Neural progenitor cell (in vitro differentiated cells): ENCODE results near the gene ARMC3. TPM values are rescaled to one million over a fixed set of nuclear protein-coding genes. Genes with fewer than 3 reads are reported as not detected.
"Not testable (repeated sequence)": the region's sequence is repeated elsewhere in the genome, so short reads cannot be mapped to it uniquely, and the experiment has no call there.

Experiments used
- DNase-seq: peaks from one replicate; pipeline ENCODE4 v3.0.0-alpha.2; 2016; ENCODE audit warnings: low spot score
- H2AFZ ChIP-seq: fragments of 200-600 bp; sonication (generic); replicated peaks from 2 replicates; pipeline ENCODE4 v1.6.1; 2016; ENCODE audit warnings: antibody characterized with exemption
- H3F3A ChIP-seq: fragments of 200-600 bp; sonication (generic); 2 replicates; pipeline ENCODE4 v1.6.1; 2016; ENCODE audit warnings: antibody characterized with exemption, low read depth
- H3K27ac ChIP-seq: fragments of 200-600 bp; sonication (generic); 2 replicates; pipeline ENCODE4 v1.5.1; 2016; ENCODE audit warnings: mild to moderate bottlenecking
- H3K27me3 ChIP-seq: fragments of 200-600 bp; sonication (generic); 2 replicates; pipeline ENCODE4 v1.6.1; 2016; ENCODE audit warnings: mild to moderate bottlenecking, moderate library complexity
- H3K36me3 ChIP-seq: fragments of 200-600 bp; sonication (generic); 2 replicates; pipeline ENCODE4 v1.5.1; 2016
- H3K4me1 ChIP-seq: fragments of 200-600 bp; sonication (generic); 2 replicates; pipeline ENCODE4 v1.6.1; 2016; ENCODE audit warnings: mixed run types
- H3K4me2 ChIP-seq: fragments of 200-600 bp; sonication (generic); 2 replicates; pipeline ENCODE4 v1.6.1; 2016
- H3K4me3 ChIP-seq: fragments of 200-600 bp; sonication (generic); 2 replicates; pipeline ENCODE4 v1.5.1; 2016
- H3K79me2 ChIP-seq: fragments of 200-600 bp; sonication (generic); 2 replicates; pipeline ENCODE4 v1.6.1; 2016; ENCODE audit warnings: low read depth
- H3K9ac ChIP-seq: fragments of 200-600 bp; sonication (generic); 2 replicates; pipeline ENCODE4 v1.6.1; 2016
- H3K9me3 ChIP-seq: fragments of 200-600 bp; sonication (generic); 2 replicates; pipeline ENCODE4 v1.5.1; 2016; ENCODE audit warnings: low read depth
- H4K20me1 ChIP-seq: fragments of 200-600 bp; sonication (generic); 2 replicates; pipeline ENCODE4 v1.6.1; 2016; ENCODE audit warnings: low read depth
- H3K27ac Mint-ChIP-seq: 3 replicates; pipeline ENCODE4 v1.8.0; 2021; ENCODE audit warnings: mixed read lengths
- H3K27me3 Mint-ChIP-seq: 2 replicates; pipeline ENCODE4 v1.8.0; 2022; ENCODE audit warnings: low read depth, mild to moderate bottlenecking, inconsistent platforms, moderate library complexity, mixed read lengths; ENCODE audit not compliant: insufficient read depth
- H3K36me3 Mint-ChIP-seq: 3 replicates; pipeline ENCODE4 v1.8.0; 2021; ENCODE audit warnings: mixed read lengths
- H3K4me1 Mint-ChIP-seq: 3 replicates; pipeline ENCODE4 v1.8.0; 2021; ENCODE audit warnings: mixed read lengths
- H3K4me3 Mint-ChIP-seq: 3 replicates; pipeline ENCODE4 v1.8.0; 2021; ENCODE audit warnings: mild to moderate bottlenecking, moderate library complexity, mixed read lengths
- H3K9me3 Mint-ChIP-seq: 3 replicates; pipeline ENCODE4 v1.8.0; 2020; ENCODE audit warnings: mixed read lengths
- EZH2 ChIP-seq: fragments of 200-600 bp; sonication (generic); IDR thresholded peaks from 2 replicates; pipeline ENCODE4 v1.6.1; 2017; ENCODE audit warnings: antibody characterized with exemption, mild to moderate bottlenecking, moderate library complexity
- EZH2phosphoT487 ChIP-seq: fragments of 200-600 bp; sonication (generic); IDR thresholded peaks from 2 replicates; pipeline ENCODE4 v1.6.1; 2017; ENCODE audit warnings: antibody characterized with exemption
- total RNA-seq: library from RNA; depleted of rRNA; stranded (reverse); fragments of >200 nt; gene quantifications from 2 replicates; pipeline ENCODE4 v1.2.3, GENCODE V29; 2015; ENCODE audit warnings: low replicate concordance
- TF ChIP-seq, protein P1 (sequence below): fragments of 200-600 bp; sonication (generic); IDR thresholded peaks from 2 replicates; pipeline ENCODE4 v1.5.1; 2017; ENCODE audit warnings: antibody characterized with exemption, mild to moderate bottlenecking

Gene ARMC3
- total RNA-seq, 1 donor from 2014 or later: 14.6 TPM

DNA sequence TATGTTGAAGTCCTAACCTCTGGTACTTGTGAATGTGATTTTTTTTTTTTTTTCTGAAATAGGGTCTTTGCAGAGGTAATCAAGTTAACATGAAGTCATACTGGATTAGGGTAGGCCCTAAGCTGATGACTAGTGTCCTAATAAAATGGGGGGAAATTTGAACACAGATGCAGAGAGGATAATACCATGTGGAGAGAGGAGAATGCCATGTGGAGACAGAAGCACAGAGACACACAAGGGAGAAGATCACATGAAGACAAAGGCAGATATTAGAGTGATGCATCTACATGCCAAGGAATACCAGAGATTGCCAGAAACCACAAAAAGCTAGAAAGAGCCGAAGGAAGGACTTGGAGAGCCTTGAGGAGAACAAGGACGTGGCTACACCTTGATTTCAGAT, 28.5 kb upstream of the ARMC3 start:
- H3K4me2 ChIP-seq: no peak overlapping the region
- H3K9me3 Mint-ChIP-seq: peaks cover 12% of the 10 kb centered on the region
- H3K9ac ChIP-seq: no peak overlapping the region
- no peaks in the 10 kb centered on the region for H3K36me3 Mint-ChIP-seq
- peaks cover 2% of the 10 kb centered on the region for H3K4me1 Mint-ChIP-seq
- no peak for DNase-seq
- peaks cover 13% of the 10 kb centered on the region for H3K4me1 ChIP-seq
- peaks cover 3% of the 10 kb centered on the region for H3K27me3 Mint-ChIP-seq
- TF ChIP-seq EZH2phosphoT487: no peak
- TF ChIP-seq, protein P1, sequence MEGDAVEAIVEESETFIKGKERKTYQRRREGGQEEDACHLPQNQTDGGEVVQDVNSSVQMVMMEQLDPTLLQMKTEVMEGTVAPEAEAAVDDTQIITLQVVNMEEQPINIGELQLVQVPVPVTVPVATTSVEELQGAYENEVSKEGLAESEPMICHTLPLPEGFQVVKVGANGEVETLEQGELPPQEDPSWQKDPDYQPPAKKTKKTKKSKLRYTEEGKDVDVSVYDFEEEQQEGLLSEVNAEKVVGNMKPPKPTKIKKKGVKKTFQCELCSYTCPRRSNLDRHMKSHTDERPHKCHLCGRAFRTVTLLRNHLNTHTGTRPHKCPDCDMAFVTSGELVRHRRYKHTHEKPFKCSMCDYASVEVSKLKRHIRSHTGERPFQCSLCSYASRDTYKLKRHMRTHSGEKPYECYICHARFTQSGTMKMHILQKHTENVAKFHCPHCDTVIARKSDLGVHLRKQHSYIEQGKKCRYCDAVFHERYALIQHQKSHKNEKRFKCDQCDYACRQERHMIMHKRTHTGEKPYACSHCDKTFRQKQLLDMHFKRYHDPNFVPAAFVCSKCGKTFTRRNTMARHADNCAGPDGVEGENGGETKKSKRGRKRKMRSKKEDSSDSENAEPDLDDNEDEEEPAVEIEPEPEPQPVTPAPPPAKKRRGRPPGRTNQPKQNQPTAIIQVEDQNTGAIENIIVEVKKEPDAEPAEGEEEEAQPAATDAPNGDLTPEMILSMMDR: no peak
- TF ChIP-seq EZH2: no peak
- no peak overlapping the region for H2AFZ ChIP-seq
- no peaks in the 10 kb centered on the region for H3K36me3 ChIP-seq
- no peaks in the 10 kb centered on the region for H3K27me3 ChIP-seq
- H3K4me3 Mint-ChIP-seq: no peak overlapping the region
- no peaks in the 10 kb centered on the region for H3K79me2 ChIP-seq
- H3K9me3 ChIP-seq: peaks cover 5% of the 10 kb centered on the region
- H3K27ac Mint-ChIP-seq: no peak overlapping the region
- no peaks in the 10 kb centered on the region for H3F3A ChIP-seq
- no peak overlapping the region for H3K27ac ChIP-seq
- no peaks in the 10 kb centered on the region for H4K20me1 ChIP-seq
- no peak overlapping the region for H3K4me3 ChIP-seq

DNA sequence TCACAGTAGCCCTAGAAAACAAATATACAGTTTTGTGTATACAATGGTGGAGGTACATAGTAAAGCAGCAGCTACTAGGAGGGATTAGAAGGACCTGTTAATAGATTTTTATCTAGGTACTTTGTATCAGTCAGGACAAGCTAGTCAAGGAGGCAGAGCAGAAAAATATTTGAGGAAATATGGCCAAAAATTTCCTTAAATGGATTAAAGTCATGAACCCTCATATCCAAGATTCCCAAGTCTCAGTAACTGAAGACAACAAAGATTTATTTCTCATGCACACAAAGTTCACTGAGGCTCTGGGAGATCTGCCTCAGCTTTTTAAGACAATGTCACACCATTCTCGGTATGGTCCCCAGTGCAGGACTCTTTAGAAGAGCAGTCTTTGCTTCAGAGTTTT, 28.1 kb upstream of the ARMC3 start:
- Histone ChIP-seq H3K4me3 (no peak overlapping the region), H3K36me3 (no peaks in the 10 kb centered on the region), H3K79me2 (no peaks in the 10 kb centered on the region), H3K9ac (no peak overlapping the region), H3K27ac (no peak overlapping the region), H3K27me3 (no peaks in the 10 kb centered on the region), H3K4me1 (peaks cover 13% of the 10 kb centered on the region), H3K9me3 (peaks cover 5% of the 10 kb centered on the region), H4K20me1 (no peaks in the 10 kb centered on the region), H3F3A (no peaks in the 10 kb centered on the region), H3K4me2 (no peak overlapping the region), H2AFZ (no peak overlapping the region)
- H3K27me3 Mint-ChIP-seq: peaks cover 3% of the 10 kb centered on the region
- no peak overlapping the region for H3K4me3 Mint-ChIP-seq
- H3K36me3 Mint-ChIP-seq: no peaks in the 10 kb centered on the region
- TF ChIP-seq, protein P1: no peak
- TF ChIP-seq EZH2: no peak
- TF ChIP-seq EZH2phosphoT487: no peak
- no peak overlapping the region for H3K27ac Mint-ChIP-seq
- peaks cover 12% of the 10 kb centered on the region for H3K9me3 Mint-ChIP-seq
- H3K4me1 Mint-ChIP-seq: peaks cover 2% of the 10 kb centered on the region
- no peak for DNase-seq

DNA sequence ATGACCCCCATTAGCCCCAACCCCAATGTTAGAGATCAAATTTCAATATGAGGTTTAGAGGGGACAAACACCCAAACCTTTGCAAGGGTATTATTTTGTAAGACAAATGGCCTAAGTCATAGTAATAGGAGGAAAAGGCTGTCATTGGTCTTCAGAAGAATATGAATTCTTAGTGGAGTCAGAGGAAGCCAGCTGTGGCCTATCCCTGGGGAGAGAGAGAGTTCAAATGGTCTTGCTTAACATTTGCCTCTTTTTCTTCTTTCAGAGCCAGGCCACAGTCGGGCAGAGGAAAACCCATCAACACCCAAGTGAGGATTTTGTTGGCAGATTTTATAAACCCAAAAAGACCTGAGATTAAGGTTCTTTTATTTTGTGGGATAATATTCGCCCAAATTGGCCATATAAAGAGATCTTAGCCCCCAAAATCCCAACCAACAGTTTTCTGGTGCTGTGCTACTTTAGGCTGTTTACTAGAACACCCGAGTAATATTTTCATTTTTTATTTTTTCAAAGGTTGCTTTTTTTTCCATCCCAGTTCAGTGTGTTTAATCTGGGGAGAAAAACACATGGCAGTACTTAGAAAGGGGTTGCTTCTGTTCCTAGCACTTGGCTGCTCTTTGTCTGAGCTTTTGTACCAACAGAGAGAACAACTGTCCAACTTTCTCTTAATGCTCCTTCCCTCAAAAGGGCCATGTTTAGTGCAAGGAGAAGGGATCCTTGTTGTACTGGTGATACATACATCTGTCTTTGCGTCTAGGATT, 26.8 kb upstream of the ARMC3 start:
- peaks cover 13% of the 10 kb centered on the region for H3K4me1 ChIP-seq
- no peak overlapping the region for H2AFZ ChIP-seq
- no peak overlapping the region for H3K4me2 ChIP-seq
- no peaks in the 10 kb centered on the region for H3F3A ChIP-seq
- H3K27me3 ChIP-seq: no peaks in the 10 kb centered on the region
- peaks cover 12% of the 10 kb centered on the region for H3K9me3 Mint-ChIP-seq
- peaks cover 8% of the 10 kb centered on the region for H3K9me3 ChIP-seq
- no peak overlapping the region for H3K4me3 ChIP-seq
- no peaks in the 10 kb centered on the region for H3K4me1 Mint-ChIP-seq
- H3K36me3 Mint-ChIP-seq: no peaks in the 10 kb centered on the region
- H3K27ac Mint-ChIP-seq: no peak overlapping the region
- H3K4me3 Mint-ChIP-seq: no peak overlapping the region
- no peaks in the 10 kb centered on the region for H3K36me3 ChIP-seq
- TF ChIP-seq, protein P1: no peak
- no peak for TF ChIP-seq EZH2
- H3K79me2 ChIP-seq: no peaks in the 10 kb centered on the region
- no peaks in the 10 kb centered on the region for H4K20me1 ChIP-seq
- H3K27me3 Mint-ChIP-seq: peaks cover 3% of the 10 kb centered on the region
- no peak for DNase-seq
- H3K9ac ChIP-seq: no peak overlapping the region
- H3K27ac ChIP-seq: no peak overlapping the region

DNA sequence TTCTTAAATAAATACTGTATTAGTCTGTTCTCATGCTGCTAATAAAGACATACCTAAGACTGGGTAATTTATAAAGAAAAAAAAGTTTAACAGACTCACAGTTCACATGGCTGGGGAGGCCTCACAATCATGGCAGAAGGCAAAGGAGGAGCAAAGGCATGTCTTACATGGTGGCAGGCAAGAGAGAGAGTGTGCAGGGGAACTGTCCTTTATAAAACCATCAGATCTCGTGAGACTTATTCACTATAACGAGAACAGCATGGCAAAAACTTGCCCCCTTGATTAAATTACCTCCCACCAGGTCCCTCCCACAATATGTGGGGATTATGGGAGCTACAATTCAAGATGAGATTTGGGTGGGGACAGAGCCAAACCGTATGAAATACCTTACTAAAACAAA, 25.7 kb upstream of the ARMC3 start:
- H3K27me3 Mint-ChIP-seq, H3F3A ChIP-seq, H3K4me1 Mint-ChIP-seq, H3K4me3 Mint-ChIP-seq, H3K4me3 ChIP-seq, H3K4me1 ChIP-seq, H3K27ac ChIP-seq, H4K20me1 ChIP-seq, H3K36me3 ChIP-seq, H3K9me3 ChIP-seq, H3K4me2 ChIP-seq, H3K36me3 Mint-ChIP-seq, DNase-seq, H3K27me3 ChIP-seq, H3K79me2 ChIP-seq, H2AFZ ChIP-seq, H3K9ac ChIP-seq, H3K27ac Mint-ChIP-seq: not testable (repeated sequence)
- H3K9me3 Mint-ChIP-seq: peaks cover 12% of the 10 kb centered on the region
